GM04503 (cell line): ENCODE data around the gene GOLGA7B.

Experiments
- DNase-seq: peaks from one replicate; pipeline ENCODE4 v3.0.0-alpha.2; 2012; ENCODE audit warnings: low read depth

The GOLGA7B gene

DNA sequence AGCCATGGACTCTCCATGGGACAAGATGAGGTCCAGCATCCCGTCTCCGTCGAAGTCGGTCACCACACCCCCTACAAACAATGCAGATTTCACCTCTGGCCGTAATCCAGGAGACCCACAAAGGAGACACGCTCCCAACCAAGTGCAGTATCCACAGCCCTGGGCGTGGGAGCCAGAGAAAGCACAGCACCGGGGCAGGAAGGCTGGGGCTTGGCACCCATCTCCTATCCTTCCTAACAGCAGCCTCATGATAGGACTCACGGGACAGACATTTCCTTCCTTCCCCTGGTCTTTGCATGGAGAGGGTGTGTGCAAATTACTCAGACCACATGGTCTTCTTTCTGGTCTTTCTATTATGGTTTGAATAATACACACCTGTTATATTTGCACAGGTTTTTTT lies 46.3 kb downstream of the GOLGA7B start:
- DNase-seq, result no peak

DNA sequence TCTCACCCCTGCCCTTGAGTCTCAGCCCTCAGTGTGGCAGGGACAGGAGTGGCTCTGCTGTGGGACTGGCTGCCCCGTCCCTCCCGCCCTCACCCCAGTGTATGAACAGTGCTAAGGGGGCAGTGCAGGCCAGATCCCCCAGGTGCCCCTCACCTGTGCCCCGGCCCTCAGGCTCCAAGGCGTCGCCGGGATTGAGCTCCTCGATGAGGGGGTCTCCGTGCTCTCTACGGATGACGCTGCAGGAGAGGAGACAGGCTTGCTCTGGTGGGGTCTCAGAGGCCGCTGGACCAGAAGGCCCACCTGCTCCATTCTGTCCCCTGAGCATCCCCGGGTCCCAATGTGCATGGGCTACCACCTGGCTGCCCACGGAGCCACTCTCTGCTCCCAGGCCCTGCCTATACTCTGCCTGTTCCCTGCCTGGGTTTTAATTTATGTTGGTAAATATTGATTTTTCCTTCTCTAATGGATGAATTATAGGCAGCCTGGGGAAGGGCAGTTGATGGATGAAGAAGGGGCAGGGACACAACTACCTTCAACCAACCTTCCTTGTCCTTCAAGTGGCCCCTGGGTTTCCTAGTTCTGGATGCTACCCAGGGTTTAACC lies 47.2 kb downstream of the GOLGA7B start:
- no peak for DNase-seq

DNA sequence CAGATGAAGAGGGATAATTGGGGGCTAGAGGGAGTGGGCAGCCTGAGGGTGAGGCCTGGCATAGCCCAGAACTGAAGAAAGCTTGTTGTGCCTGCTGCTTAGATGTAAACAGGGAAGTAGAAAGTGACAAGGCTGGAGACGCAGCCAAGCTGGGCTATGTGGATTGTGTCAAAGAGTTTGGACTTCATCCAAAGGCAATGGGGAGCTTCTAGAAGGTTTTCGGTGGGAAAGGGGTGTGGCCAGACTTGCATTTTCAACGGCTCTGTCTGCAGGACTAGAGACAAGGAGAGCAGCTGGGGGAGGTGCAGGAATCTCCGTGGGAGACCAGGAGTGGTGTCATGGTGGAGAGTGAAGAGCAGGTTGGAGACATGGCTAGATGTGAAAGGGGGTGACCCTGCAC lies 48.8 kb downstream of the GOLGA7B start:
- DNase-seq, result no peak

DNA sequence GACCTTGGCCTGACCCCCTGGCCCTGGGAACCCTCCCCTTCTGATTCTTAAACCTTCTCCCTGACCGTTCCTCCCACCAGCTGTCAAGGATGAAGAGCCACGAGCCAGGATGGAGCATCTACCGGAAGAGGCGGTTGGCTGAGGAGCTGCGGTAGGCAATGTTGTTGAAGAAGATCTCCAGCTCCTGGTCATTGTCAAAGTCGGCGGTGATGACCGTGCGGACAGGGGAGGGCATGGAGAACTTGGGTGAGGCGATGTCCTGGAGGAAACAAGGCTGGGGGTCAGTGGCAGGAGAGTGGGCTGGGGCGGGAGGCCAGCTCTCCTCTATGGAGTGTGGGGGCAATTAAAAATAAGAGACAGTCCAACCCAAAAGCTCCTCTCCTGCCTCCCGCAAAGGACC lies 51.7 kb downstream of the GOLGA7B start:
- DNase-seq, result no peak

DNA sequence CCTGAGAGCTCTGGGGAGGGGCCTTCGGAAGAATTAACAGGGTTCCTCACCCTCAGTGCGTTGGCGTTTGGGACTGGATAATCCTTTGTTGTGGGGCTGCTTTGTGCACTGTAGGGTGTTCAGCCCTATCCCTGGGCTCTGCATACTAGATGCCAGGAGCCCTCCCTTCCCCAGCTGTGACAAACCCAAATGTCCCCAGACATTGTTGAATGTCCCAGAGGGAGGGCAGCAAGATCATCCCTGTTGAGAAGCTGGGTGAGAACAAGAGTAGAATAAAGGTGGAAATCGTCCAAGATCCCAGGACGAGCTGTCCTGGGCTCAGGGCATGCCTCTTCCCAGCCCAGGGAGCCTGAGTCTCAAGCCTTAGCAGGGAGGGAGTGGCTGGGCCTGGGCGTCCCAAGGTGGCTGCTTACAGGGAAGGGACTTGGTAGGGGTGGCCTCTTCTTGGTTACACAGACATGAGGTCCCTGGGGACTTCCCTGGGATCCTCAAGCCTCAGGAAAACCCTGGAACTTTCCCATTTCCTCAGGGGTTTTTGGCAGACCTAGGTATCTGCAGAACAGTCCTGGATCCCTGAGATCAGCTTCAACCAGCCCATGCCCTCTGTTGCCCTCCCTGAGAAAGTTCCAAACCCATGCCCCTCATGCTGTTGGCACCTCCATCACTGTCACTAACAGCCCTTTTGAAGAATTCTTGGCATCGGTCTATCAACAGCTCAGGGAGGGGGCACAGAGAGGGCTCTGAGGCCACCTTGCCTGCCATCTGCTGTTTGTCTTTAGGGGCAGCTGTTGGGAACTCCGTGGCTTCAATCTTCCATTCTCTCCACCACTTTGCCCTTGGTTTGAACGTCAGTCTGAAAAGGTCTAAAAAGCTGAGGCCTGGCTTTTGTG lies 53.7 kb downstream of the GOLGA7B start:
- DNase-seq, result no peak

DNA sequence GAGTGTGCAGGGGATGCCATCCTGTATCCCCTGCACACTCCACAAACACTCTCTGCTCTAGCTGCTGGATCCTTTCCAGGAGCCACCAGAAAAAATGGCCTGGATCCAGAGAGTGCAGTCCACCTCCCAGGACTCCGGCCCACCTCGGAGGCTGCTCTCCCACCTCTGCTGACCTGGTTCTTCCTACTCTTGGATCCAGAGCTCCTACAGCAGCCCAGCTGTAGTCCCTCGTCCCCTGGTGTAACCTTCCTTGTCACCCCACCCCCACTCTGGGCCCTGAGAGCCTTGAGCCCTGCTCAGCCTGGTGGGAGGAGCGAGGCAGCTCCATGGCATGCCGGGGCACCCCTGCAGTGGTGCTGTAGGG lies 54.4 kb downstream of the GOLGA7B start:
- no peak for DNase-seq

DNA sequence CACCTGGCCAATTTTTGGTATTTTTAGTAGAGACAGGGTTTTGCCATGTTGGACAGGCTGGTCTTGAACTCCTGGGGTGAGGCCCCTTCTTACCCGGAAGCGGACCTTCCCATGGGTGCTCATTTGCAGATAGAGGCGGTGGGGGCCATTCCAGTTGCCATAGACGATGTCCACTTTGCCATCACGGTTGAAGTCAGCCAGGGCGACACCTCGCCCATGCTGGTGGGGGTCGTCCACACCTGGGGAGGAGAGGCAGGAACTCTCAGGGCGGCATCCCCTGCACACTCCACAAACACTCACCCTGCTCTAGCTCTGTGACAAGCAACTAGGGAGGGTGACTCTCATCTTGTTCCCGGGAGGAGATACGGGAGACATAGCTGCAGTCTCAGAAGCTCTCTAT lies 54.9 kb downstream of the GOLGA7B start:
- no peak for DNase-seq

DNA sequence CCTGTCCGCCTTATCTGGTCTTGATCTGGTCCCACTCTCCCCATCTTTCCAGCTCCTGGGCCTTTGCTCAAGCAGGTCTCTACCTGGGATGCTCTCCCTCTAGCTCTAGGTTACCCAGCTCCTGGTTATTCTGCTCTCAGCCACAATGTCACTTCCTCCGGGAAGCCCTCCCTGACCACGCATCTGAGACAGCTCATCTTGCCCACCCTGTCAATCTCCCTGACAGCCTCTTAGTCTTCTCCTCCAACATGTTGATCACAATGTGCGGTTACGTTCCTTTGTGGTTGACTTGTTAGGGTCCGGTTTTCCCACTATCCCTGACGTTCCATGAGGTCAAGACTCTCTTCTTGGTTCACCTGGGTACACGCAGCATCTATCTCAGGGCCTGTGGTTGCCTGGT lies 55.6 kb downstream of the GOLGA7B start:
- no peak for DNase-seq

DNA sequence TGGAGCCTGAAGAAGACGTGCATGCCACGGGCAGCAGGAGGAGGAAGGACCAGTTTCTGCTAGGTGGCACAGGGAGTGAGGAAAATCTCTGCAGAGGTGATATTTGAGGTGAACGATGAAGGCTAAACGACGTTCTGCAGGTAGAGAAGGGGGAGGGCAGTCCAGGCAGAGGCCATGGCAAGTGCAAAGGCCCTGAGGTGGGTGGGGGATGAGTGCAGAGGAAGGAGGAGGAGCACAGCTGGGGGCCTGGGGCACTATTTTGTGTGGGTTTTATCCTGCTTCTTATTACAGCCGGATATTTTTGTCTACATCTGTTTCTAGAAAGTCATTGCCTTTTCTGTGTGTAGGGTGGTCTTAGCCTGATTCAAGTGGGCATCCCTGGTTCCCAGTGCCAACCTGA lies 57.6 kb downstream of the GOLGA7B start:
- DNase-seq, result no peak

DNA sequence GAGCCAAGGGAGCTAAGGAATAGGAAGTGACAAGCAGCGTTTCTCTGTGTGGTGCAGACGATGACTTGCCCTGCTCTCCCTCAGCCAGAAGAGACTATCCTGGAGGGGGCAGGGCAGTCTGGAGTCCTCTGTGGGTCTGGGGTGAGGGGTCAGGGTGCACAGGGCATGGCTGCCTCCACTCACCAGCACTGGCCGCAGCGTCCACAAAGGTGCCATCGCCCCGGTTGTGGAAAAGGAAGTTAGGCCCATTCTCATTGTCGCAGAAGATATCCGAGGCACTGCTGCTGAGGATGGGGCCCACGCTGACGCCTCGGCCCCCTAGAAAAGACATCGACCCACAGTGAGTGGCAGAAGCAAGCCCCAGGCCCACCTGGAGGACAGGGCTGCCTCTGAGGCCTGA lies 58.2 kb downstream of the GOLGA7B start:
- DNase-seq, result no peak

DNA sequence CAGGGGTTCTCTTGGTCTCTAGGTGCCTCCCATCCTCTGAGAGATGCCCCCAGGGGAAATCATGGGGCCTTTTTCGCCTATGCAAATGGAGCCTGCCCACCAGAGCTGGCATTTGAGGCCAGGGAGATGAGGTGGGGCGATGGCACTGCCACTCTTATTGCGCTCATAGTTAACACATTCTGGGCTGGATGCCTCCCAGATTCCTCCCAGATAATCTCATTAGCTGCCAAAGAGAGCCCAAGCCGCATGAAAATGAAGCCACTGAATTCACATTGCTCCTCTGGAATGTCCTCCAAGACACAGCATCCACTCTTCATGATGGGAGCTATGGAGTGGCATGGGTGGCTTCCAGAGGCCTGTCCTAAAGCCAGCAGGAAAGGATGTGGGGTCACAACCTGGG lies 61.0 kb downstream of the GOLGA7B start:
- DNase-seq, result no peak

DNA sequence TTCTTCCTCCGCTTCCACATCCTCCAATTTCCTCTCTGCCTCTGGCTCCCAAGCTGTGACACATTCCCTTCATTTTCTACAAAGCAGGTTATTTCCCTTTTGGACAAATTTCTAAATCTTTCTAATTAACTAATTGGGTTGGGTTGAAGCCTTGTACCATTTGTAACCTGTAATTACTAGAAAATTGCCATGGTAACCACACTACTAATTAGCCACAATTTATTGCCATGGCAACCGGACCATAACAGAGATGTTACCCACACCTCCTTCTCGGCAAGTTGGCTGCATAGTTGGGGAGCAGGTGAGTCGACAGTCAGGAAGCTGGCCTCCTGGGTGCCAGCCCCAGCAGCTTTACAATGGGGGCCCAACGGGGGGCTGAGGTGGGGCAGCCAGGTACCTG lies 61.6 kb downstream of the GOLGA7B start:
- DNase-seq, result no peak

DNA sequence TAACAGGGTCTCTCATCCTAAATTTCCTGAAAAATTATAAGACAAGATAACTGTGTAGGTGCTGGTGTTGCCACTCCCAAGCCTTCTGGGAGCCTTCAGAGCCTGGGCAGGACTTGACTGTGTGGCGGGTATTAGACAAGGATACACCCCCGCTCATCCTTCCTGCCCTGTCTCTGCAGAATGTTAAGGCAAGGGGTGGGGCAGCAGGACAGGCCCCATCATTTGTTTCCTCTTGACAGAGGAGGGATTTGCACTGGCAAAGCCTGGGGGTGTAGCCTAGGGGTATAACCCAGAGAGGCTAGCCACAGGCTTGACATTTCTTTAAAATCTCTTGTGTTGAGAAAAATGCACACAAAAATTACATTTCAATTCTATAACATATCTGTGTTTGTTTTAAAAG lies 63.5 kb downstream of the GOLGA7B start:
- no peak for DNase-seq

DNA sequence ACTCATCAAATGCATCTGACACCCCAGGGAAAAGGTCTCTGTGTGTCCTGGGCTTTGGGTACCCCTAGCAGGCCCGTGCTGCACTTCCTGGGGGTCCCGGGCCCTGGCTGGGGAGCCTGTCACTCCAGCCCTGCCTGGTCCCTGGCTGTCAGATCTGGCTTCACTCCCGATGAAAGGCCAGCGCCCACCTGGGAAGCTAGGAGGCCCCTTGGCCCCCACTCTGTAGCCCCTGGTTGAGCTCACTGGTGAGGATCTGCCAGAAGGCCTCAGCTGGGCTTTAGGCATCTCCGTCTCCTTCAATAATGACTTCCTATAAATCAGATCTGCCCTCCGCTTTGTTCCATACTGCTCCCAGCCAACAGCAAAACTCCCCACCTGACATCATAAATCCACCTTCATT lies 64.0 kb downstream of the GOLGA7B start:
- DNase-seq, result no peak

DNA sequence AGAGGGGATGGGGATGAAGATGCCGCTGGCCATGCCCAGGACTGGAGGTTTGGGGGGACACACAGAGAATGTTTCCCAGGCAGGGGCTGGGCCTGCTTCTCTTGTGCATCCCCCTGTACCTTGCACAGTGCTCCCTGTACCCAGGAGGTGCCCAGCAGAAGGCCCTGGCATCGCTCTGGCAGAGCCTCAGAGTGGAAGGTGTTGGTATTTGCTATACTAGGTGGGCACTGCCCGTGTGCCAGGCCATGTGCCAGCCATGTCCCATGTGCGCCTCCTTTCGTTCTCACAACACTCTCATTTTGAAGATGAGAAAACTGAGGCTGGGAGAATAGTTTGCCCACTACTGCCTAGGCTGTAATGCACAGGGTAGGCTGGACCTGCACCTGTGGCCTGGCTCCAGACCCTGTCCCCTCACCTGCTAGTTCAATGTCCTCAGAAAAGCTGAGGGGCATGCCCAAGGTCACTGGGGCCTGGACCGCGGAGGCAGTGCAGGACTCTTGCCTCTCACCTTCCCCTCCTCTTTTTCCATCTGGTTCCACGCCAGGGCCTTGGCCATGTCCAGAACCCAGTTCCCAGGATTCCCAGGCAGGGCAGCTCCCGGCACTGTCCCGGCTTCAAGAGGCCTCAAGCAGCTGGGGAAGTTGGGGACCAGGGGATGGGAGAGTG lies 64.7 kb downstream of the GOLGA7B start:
- DNase-seq, result no peak

DNA sequence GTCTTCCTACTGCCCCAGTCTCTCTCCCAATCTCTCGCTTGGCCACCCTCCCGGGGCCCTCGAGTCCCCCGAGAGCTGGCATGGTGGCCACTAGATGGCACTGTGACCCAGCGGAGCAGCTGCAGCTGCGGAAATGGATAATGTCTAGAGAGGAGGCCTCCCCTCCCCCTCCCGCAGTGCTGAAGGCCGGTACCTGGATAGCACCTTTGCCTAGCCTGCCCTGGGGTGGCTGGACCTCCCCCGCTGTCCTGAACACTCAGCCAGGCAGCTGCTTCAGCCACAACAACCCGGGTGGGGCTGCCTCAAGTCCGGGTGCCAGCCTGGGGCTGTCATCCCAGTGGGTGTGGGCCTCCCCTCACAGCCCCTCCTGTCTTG lies 65.2 kb downstream of the GOLGA7B start:
- DNase-seq, result no peak

DNA sequence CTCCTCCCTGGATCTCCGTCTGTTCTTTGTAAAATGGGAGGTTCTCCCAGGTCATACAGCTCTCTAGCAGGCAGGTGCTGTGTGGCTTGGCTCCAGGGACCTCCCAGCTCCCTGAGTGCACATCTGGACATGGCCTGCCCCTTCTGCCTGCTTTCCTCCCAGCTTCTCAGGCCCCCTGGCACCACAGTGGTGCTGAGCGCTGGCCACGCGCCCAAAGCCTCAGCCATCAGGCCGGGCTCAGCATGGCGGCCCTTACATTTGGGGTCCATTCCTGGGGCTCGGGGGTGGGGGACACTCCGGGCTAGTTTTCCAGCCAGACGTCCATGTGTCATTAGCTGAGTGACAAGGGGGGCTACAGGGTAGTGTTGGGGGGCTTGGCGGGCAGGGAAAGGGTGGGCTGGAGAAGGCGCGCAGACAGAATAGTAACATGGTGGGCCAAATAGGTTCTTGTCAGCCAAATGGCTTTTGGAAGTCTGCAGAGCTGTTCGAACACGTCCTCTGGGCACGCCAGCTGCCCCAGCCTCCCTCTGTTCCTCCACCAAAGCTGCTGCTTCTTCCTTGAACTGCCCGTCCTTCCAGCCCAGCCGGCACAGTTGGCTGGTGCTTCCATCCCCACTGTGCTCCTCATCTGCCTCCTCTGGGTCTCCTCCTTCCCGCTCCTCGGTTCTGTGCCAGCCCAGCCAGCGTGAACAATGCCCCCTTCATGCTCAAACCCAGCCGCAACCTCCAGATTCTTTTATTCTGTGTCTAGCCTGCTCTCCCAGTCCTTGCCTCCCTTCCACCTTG lies 65.9 kb downstream of the GOLGA7B start:
- DNase-seq, result no peak

DNA sequence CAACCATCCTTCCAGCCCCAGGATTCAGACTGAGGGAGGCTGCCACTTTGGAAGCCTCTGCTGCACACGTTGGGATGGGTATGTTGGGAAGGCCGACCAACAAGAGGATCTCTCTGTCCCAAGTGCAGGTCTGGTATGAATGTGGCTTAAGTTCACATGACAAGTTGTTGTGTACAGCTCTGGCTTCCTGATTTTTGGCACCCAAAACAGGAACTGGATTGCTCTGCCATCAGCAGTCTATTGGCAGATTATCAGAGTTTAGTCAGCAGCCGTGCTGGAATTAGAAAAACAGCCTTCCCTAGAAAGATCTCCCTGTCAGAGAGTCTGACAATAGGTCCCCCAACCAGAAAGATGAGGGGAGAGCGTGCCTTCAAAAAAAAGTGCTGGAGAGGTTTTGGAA lies 66.9 kb downstream of the GOLGA7B start:
- peak; percentile 13 for DNase-seq

DNA sequence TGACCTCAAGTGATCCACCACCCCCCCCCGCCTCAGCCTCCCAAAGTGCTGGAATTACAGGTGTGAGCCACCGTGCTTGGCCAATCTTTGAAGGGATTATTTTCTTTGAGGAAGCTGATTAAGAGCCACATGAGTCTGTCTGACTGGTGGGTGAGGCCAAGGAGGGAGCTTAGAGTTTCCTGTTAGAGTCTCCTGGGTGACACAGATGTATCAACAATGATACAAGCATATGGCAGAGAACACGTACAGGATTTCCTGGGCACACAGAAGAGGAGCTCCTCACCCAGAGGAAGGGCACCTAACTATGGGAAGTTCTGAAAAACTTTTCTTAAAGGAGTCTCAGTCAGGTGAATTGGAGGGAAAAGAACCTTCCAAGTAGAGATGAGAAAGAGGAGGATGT lies 69.4 kb downstream of the GOLGA7B start:
- no peak for DNase-seq

DNA sequence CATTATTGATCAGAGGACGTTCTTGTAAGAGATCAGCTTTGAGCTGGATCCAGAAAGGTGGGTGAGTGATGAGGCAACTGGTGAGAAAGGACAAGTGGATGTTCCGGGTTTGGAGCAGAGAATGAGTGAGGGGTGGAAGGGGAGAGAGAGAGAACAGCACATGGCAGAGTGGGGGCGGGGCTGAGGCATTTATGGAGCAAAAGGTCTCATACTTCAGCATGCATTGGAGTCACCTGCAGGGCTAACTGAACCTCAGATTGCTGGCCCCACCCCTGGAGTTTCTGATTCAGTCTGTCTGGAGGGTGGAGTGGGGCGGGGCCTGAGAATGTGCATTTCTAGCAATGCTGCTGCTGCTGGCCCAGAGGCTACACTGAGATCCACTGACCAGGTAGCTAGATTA lies 71.2 kb downstream of the GOLGA7B start:
- DNase-seq, result no peak
